Endodermal cell (in vitro differentiated cells): Measurements from ENCODE around the gene DNAJC18. TPM values are rescaled to one million over a fixed set of nuclear protein-coding genes. Genes with fewer than 3 reads are reported as not detected.

Source experiments
- DNase-seq: peaks from one replicate; pipeline ENCODE4 v3.0.0-alpha.2; 2017
- H3K27ac ChIP-seq: 2 replicates; pipeline ENCODE4 v1.5.1; 2013; ENCODE audit warnings: mild to moderate bottlenecking, low read depth, low read length, moderate library complexity
- H3K27me3 ChIP-seq: 2 replicates; pipeline ENCODE4 v1.6.1; 2013; ENCODE audit warnings: mild to moderate bottlenecking, low read length, moderate library complexity; ENCODE audit not compliant: insufficient read depth, control insufficient read depth, poor library complexity, severe bottlenecking
- H3K36me3 ChIP-seq: 2 replicates; pipeline ENCODE4 v1.7.0; 2013; ENCODE audit warnings: mild to moderate bottlenecking, low read length, moderate library complexity; ENCODE audit not compliant: control insufficient read depth, insufficient read depth
- H3K4me1 ChIP-seq: one replicate; pipeline ENCODE4 v1.7.0; 2013; ENCODE audit warnings: low read length; ENCODE audit not compliant: control insufficient read depth, insufficient read depth
- H3K4me3 ChIP-seq: 2 replicates; pipeline ENCODE4 v1.5.1; 2013; ENCODE audit warnings: mild to moderate bottlenecking, low read length, moderate library complexity
- H3K9ac ChIP-seq: 2 replicates; pipeline ENCODE4 v1.6.1; 2013; ENCODE audit warnings: mild to moderate bottlenecking, low read length, moderate library complexity; ENCODE audit not compliant: poor library complexity, severe bottlenecking; ENCODE audit errors: extremely low read depth
- H3K9me3 ChIP-seq: 2 replicates; pipeline ENCODE4 v1.6.1; 2013; ENCODE audit warnings: mild to moderate bottlenecking, low read length, moderate library complexity; ENCODE audit not compliant: control insufficient read depth
- H3K27ac Mint-ChIP-seq: 2 replicates; pipeline ENCODE4 v1.8.0; 2020; ENCODE audit warnings: mixed read lengths
- H3K27me3 Mint-ChIP-seq: 2 replicates; pipeline ENCODE4 v1.8.0; 2021; ENCODE audit warnings: mild to moderate bottlenecking, mixed read lengths; ENCODE audit not compliant: insufficient read depth
- H3K36me3 Mint-ChIP-seq: 2 replicates; pipeline ENCODE4 v1.8.0; 2020; ENCODE audit warnings: low read depth, mixed read lengths
- H3K4me1 Mint-ChIP-seq: 2 replicates; pipeline ENCODE4 v1.8.0; 2020; ENCODE audit warnings: mixed read lengths
- H3K4me3 Mint-ChIP-seq: 2 replicates; pipeline ENCODE4 v1.8.0; 2020; ENCODE audit warnings: mild to moderate bottlenecking, moderate library complexity, mixed read lengths
- H3K9me3 Mint-ChIP-seq: 2 replicates; pipeline ENCODE4 v1.8.0; 2020; ENCODE audit warnings: mild to moderate bottlenecking, mixed read lengths
- CTCF ChIP-seq: fragments of 200-600 bp; sonication (generic); conservative IDR thresholded peaks from 2 replicates; pipeline ENCODE4 v1.5.0; 2021; ENCODE audit warnings: antibody characterized with exemption, mild to moderate bottlenecking
- WGBS, 2 experiments: methylation state at CpG; one replicate each; pipeline versions ENCODE4 v1.1.5 to v1.1.7; 2013; ENCODE audit warnings: missing lambda C conversion rate in 2 of 2, mixed read lengths in 1 of 2; ENCODE audit not compliant: insufficient coverage in 1 of 2, insufficient read length in 1 of 2; 5-methylcytosine and 5-hydroxymethylcytosine counted together
- total RNA-seq, 2 donors: library from RNA; stranded (reverse); fragmentation: NEBNext Ultra II Directional in 1 of 2; extraction: Animal tissue kit (Norgen Biotek cat#: 25700) in 1 of 2; gene quantifications; 2 replicates in 1 of 2; 3 replicates in 1 of 2; pipeline ENCODE4 v1.2.1, GENCODE V29; 2021

Gene DNAJC18
- total RNA-seq, 2 donors from 2014 or later, result 21.8 to 26.6 TPM

- Histone ChIP-seq H3K9me3 (no peaks in the 10 kb centered on the region), H3K4me3 (no peak overlapping the region), H3K27ac (no peak overlapping the region), H3K36me3 (no peaks in the 10 kb centered on the region), H3K27me3 (no peaks in the 10 kb centered on the region), H3K4me1 (no peaks in the 10 kb centered on the region), H3K9ac (no peak overlapping the region)
- no peak for DNase-seq
- Mint-ChIP-seq H3K4me1 (no peaks in the 10 kb centered on the region), H3K27me3 (no peaks in the 10 kb centered on the region), H3K36me3 (peaks cover 44% of the 10 kb centered on the region), H3K4me3 (no peak overlapping the region), H3K27ac (no peak overlapping the region), H3K9me3 (no peaks in the 10 kb centered on the region)
- no peak for TF ChIP-seq CTCF
- WGBS, 2 experiments, result 100% methylated on average over 1 to 2 of the region's 2 CpGs
These were observed 9.3 kb downstream of the DNAJC18 start for GRCh38 chr5:139430015-139430414.

GRCh38 chr5:139426203-139426885, 13.0 kb downstream of the DNAJC18 start:
- no peak for TF ChIP-seq CTCF
- Mint-ChIP-seq H3K4me3 (no peak overlapping the region), H3K4me1 (peaks cover 4% of the 10 kb centered on the region), H3K27ac (no peak overlapping the region), H3K36me3 (peaks cover 52% of the 10 kb centered on the region), H3K9me3 (no peaks in the 10 kb centered on the region), H3K27me3 (no peaks in the 10 kb centered on the region)
- H3K4me3 ChIP-seq, result no peak overlapping the region
- H3K9me3 ChIP-seq, result no peaks in the 10 kb centered on the region
- no peak for DNase-seq
- 94% methylated on average over 7 to 8 of the region's 8 CpGs for WGBS, 2 experiments
- H3K27ac ChIP-seq, result no peak overlapping the region
- no peaks in the 10 kb centered on the region for H3K4me1 ChIP-seq
- peaks cover 8% of the 10 kb centered on the region for H3K36me3 ChIP-seq
- H3K27me3 ChIP-seq, result no peaks in the 10 kb centered on the region
- no peak overlapping the region for H3K9ac ChIP-seq

GRCh38 chr5:139425497-139425896, 13.8 kb downstream of the DNAJC18 start:
- no peak for DNase-seq
- H3K4me3 Mint-ChIP-seq, result no peak overlapping the region
- Histone ChIP-seq H3K27me3 (no peaks in the 10 kb centered on the region), H3K4me1 (no peaks in the 10 kb centered on the region), H3K9me3 (no peaks in the 10 kb centered on the region), H3K36me3 (peaks cover 8% of the 10 kb centered on the region), H3K27ac (no peak overlapping the region), H3K4me3 (no peak overlapping the region), H3K9ac (no peak overlapping the region)
- peaks cover 52% of the 10 kb centered on the region for H3K36me3 Mint-ChIP-seq
- no peaks in the 10 kb centered on the region for H3K27me3 Mint-ChIP-seq
- H3K4me1 Mint-ChIP-seq, result peaks cover 9% of the 10 kb centered on the region
- no peaks in the 10 kb centered on the region for H3K9me3 Mint-ChIP-seq
- H3K27ac Mint-ChIP-seq, result no peak overlapping the region
- WGBS, 2 experiments, result 88 to 95% methylated on average over 5 of the region's 5 CpGs
- TF ChIP-seq CTCF, result no peak
